Panc1 (cell line): Measurements from ENCODE around the gene PROM2. TPM values are rescaled to one million over a fixed set of nuclear protein-coding genes. Genes with fewer than 3 reads are reported as not detected.

Source experiments
- ATAC-seq: fragments of 200-7000 bp; cut with Tn5 transposase; 2 replicates; pipeline ENCODE4 v1.9.1; 2020; ENCODE audit warnings: mild to moderate bottlenecking, moderate library complexity
- BruUV-seq: library from RNA; stranded (reverse); fragments of 400-500 nt; replicated peaks from 2 replicates; lab custom pipeline; 2021; lab: Mats Ljungman, UMichigan
- CTCF ChIA-PET: fragments of 300-600 bp; sonication (Branson Sonifier 250); formaldehyde crosslinking; loops from one replicate; lab custom pipeline; 2022; ENCODE audit warnings: antibody characterized with exemption; lab: Charles Lee
- POLR2A ChIA-PET: fragments of 300-600 bp; sonication (Branson Sonifier 250); formaldehyde crosslinking; loops from one replicate; lab custom pipeline; 2022; ENCODE audit warnings: antibody characterized with exemption; lab: Charles Lee
- DNase-seq: peaks from one replicate; pipeline ENCODE4 v3.0.0-alpha.2; 2010; ENCODE audit warnings: low read depth, low spot score
- H3K27ac ChIP-seq: 2 replicates; pipeline ENCODE4 v1.5.1; 2011; ENCODE audit warnings: mild to moderate bottlenecking, low read length, inconsistent platforms
- H3K27me3 ChIP-seq: fragments of 200-500 bp; sonication (Bioruptor generic); 2 replicates; pipeline ENCODE4 v1.6.0; 2014; ENCODE audit warnings: low read length, inconsistent platforms; ENCODE audit not compliant: control insufficient read depth, insufficient read depth
- H3K36me3 ChIP-seq: fragments of 200-500 bp; sonication (Bioruptor generic); 2 replicates; pipeline ENCODE4 v1.5.1; 2014; ENCODE audit warnings: inconsistent platforms, mild to moderate bottlenecking, low read length, moderate library complexity; ENCODE audit not compliant: control insufficient read depth, insufficient read depth
- H3K4me1 ChIP-seq: 2 replicates; pipeline ENCODE4 v1.5.1; 2011; ENCODE audit warnings: inconsistent platforms, mild to moderate bottlenecking, low read length, moderate library complexity; ENCODE audit not compliant: control insufficient read depth, insufficient read depth
- H3K4me3 ChIP-seq, 2 experiments: 2 replicates each; pipeline ENCODE4 v1.5.1; 2011 to 2012; ENCODE audit warnings: low read depth in 2 of 2, low read length in 2 of 2, mild to moderate bottlenecking in 2 of 2, inconsistent platforms in 1 of 2, moderate library complexity in 1 of 2
- H3K9me3 ChIP-seq: fragments of 200-500 bp; sonication (Bioruptor generic); 2 replicates; pipeline ENCODE4 v1.5.1; 2014; ENCODE audit warnings: low read depth, mild to moderate bottlenecking, inconsistent platforms, low read length, moderate library complexity; ENCODE audit not compliant: control insufficient read depth, insufficient read depth
- POLR2AphosphoS5 ChIP-seq: IDR thresholded peaks from 2 replicates; pipeline ENCODE4 v1.6.1; 2012; ENCODE audit warnings: mild to moderate bottlenecking, low read depth, low read length, moderate library complexity
- SIN3A ChIP-seq: IDR thresholded peaks from 2 replicates; pipeline ENCODE4 v1.6.1; 2012; ENCODE audit warnings: low read depth, mild to moderate bottlenecking, low read length, moderate library complexity, borderline replicate concordance; ENCODE audit not compliant: insufficient read depth
- TCF7L2 ChIP-seq: IDR thresholded peaks from 2 replicates; pipeline ENCODE4 v1.6.1; 2011; ENCODE audit warnings: mild to moderate bottlenecking, low read depth, low read length, inconsistent platforms
- in situ Hi-C: cut with HindIII; loops from 2 replicates; pipeline ENCODE4 v1.10.0; 2016; ENCODE audit warnings: low sequenced_read_pairs, low pct_unique_long_range_greater_than_20kb
- intact Hi-C: fragments of 100-400 bp; cut with micrococcal nuclease; formaldehyde crosslinking; loops from one replicate; pipeline ENCODE4 v1.10.0; 2022; ENCODE audit not compliant: unreplicated experiment
- total RNA-seq: library from RNA; stranded (reverse); gene quantifications from one replicate; pipeline ENCODE4 v1.2.1, GENCODE V29; 2021; ENCODE audit not compliant: unreplicated experiment
- TF ChIP-seq, protein P1 (sequence below): fragments of 450-650 bp; IDR thresholded peaks from 2 replicates; pipeline ENCODE4 v1.5.1; 2017; ENCODE audit warnings: mild to moderate bottlenecking
- TF ChIP-seq, protein P2 (sequence below), 2 experiments: IDR thresholded peaks; 2 replicates each; pipeline ENCODE4 v1.6.1; 2011 to 2012; ENCODE audit warnings: low read depth in 2 of 2, control low read depth in 1 of 2, low read length in 1 of 2, mild to moderate bottlenecking in 1 of 2, moderate library complexity in 1 of 2; ENCODE audit not compliant: insufficient read depth in 1 of 2

Gene PROM2
- total RNA-seq, 1 experiment from 2014 or later = 1.4 TPM

- intact Hi-C loops (no loop called here), in situ Hi-C loops (no loop called here)
- TF ChIP-seq POLR2AphosphoS5 = no peak
- TF ChIP-seq, protein P1, sequence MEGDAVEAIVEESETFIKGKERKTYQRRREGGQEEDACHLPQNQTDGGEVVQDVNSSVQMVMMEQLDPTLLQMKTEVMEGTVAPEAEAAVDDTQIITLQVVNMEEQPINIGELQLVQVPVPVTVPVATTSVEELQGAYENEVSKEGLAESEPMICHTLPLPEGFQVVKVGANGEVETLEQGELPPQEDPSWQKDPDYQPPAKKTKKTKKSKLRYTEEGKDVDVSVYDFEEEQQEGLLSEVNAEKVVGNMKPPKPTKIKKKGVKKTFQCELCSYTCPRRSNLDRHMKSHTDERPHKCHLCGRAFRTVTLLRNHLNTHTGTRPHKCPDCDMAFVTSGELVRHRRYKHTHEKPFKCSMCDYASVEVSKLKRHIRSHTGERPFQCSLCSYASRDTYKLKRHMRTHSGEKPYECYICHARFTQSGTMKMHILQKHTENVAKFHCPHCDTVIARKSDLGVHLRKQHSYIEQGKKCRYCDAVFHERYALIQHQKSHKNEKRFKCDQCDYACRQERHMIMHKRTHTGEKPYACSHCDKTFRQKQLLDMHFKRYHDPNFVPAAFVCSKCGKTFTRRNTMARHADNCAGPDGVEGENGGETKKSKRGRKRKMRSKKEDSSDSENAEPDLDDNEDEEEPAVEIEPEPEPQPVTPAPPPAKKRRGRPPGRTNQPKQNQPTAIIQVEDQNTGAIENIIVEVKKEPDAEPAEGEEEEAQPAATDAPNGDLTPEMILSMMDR = no peak
- TF ChIP-seq, protein P2, sequence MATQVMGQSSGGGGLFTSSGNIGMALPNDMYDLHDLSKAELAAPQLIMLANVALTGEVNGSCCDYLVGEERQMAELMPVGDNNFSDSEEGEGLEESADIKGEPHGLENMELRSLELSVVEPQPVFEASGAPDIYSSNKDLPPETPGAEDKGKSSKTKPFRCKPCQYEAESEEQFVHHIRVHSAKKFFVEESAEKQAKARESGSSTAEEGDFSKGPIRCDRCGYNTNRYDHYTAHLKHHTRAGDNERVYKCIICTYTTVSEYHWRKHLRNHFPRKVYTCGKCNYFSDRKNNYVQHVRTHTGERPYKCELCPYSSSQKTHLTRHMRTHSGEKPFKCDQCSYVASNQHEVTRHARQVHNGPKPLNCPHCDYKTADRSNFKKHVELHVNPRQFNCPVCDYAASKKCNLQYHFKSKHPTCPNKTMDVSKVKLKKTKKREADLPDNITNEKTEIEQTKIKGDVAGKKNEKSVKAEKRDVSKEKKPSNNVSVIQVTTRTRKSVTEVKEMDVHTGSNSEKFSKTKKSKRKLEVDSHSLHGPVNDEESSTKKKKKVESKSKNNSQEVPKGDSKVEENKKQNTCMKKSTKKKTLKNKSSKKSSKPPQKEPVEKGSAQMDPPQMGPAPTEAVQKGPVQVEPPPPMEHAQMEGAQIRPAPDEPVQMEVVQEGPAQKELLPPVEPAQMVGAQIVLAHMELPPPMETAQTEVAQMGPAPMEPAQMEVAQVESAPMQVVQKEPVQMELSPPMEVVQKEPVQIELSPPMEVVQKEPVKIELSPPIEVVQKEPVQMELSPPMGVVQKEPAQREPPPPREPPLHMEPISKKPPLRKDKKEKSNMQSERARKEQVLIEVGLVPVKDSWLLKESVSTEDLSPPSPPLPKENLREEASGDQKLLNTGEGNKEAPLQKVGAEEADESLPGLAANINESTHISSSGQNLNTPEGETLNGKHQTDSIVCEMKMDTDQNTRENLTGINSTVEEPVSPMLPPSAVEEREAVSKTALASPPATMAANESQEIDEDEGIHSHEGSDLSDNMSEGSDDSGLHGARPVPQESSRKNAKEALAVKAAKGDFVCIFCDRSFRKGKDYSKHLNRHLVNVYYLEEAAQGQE (IDR thresholded peaks at IDR 0.05; ENCODE audit: insufficient read depth in 1 of 2, low read depth in 2 of 2, low read length in 1 of 2) = no peak
- no peak for TF ChIP-seq SIN3A
- TF ChIP-seq TCF7L2 = no peak
- BruUV-seq = no TSS peak
- H3K9me3 ChIP-seq = no peaks in the 10 kb centered on the region
- DNase-seq (no peak), ATAC-seq (no peak)
- CTCF ChIA-PET = no interaction called here
- no peaks in the 10 kb centered on the region for H3K4me1 ChIP-seq
- H3K27me3 ChIP-seq = no peaks in the 10 kb centered on the region
- POLR2A ChIA-PET = no interaction called here
- no peaks in the 10 kb centered on the region for H3K36me3 ChIP-seq
- H3K27ac ChIP-seq = no peak overlapping the region
- no peak overlapping the region for H3K4me3 ChIP-seq
Measured at GRCh38 chr2:95301876-95302641, 27.8 kb downstream of the PROM2 start.

- H3K4me3 ChIP-seq = no peak overlapping the region
- intact Hi-C loops (no loop called here), in situ Hi-C loops (no loop called here)
- CTCF ChIA-PET = no interaction called here
- no peaks in the 10 kb centered on the region for H3K36me3 ChIP-seq
- TF ChIP-seq, protein P1 = no peak
- no peaks in the 10 kb centered on the region for H3K27me3 ChIP-seq
- POLR2A ChIA-PET = no interaction called here
- BruUV-seq = no TSS peak
- no peaks in the 10 kb centered on the region for H3K4me1 ChIP-seq
- no peak for ATAC-seq
- DNase-seq = no peak
- no peaks in the 10 kb centered on the region for H3K9me3 ChIP-seq
- H3K27ac ChIP-seq = no peak overlapping the region
Measured at GRCh38 chr2:95303191-95303919, 29.1 kb downstream of the PROM2 start.
